ENCODE data around the gene CDHR5.

The CDHR5 gene

DNA sequence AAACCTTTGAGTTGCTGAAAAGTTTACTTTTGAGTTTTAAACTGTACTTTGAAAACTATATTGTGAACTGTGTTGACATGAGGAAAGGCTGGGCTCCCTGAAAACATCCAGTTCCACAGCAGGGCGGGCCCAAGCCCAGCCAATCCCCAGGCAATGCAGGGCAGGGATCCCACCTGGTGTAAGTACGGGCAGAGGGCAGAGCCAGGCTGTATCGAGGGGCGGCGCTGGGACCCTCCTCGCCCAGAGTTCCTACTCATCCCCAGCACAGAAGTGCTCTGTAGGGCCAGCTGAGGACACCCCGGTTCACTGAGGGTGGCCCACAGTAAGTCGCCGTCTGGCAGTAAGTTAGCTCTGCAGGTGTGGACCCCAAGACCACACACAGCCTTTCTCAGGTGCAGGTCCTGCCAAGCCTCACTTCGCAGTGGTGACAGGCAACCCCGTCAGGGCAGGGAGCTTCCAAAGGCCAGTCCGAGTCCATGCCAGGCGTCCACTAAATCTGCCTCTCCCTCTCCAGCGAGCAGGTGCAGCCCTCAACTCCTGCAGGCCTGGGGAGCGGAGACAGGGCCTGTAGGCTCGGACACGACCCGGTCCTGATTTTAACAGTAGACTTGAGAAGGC, 57.6 kb downstream of the CDHR5 start:
- no peak for DNase-seq (ENCODE audit: low read depth)
